Activated CD4-positive, CD25-positive, alpha-beta regulatory T cell treated with anti-CD3 and anti-CD28 coated beads, Interleukin-2, amount 50 U/mL, for 72 hours (primary cell): ENCODE data around the gene HAUS3.
"Not testable (repeated sequence)": the region's sequence is repeated elsewhere in the genome, so short reads cannot be mapped to it uniquely, and the experiment has no call there.

Source experiments
- DNase-seq: peaks from one replicate; pipeline ENCODE4 v3.0.0; 2021

The HAUS3 gene

DNA sequence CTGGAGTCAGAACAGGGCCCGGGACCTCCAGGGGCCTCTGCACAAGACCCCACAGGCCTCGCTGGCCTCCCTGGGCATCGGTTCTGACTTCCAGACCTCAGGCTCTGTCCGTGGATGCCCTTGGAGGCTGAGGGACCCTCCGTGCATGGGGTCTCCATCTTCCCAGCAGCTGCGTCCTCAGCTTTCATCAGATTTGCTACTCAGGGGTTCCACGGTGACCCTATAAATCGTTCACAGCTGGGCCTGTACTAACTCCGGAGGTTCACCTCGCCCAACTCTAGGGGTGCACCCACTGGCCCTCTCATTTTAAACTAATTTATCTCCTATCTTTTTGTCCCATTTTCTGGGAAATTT is 33.1 kb upstream of the HAUS3 start:
- DNase-seq = not testable (repeated sequence)

DNA sequence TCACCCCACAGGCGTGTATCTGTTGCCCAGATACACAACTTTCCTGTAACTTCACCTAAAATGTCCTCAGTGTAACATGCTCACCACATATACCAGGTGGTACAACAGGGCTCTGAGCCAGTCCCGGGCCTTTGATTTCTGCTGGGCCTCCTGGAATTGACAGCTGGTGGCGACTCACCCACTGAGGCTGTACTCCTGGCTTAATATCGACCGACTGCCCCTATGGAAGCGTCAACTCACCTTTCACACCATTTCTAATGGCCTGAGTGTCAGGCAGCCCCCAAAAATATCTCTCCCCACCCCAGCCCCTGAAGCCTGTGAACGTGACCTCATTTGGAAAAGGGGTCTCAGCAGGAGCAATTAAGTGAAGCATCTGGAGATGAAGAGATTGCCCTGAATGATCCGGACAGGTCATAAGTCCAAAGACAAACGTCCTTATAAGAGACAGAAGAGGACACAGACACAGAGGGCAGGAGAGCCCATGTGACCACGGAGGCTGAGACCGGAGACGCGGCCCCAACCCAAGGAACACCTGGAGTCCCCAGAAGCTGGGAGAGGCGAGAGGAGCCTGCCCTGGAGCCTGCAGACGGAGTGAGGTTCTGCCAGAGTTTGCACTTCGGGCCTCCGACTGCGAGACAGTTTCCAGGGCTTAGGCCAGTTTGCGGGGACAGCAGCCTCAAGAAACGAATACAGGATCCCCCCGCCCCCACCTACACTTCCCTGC is 32.6 kb upstream of the HAUS3 start:
- no peak for DNase-seq

GRCh38 chr4:2273657-2274319 is 31.9 kb upstream of the HAUS3 start:
- DNase-seq = no peak

- DNase-seq = no peak
Observed at GRCh38 chr4:2273221-2273620, 31.3 kb upstream of the HAUS3 start.

DNA sequence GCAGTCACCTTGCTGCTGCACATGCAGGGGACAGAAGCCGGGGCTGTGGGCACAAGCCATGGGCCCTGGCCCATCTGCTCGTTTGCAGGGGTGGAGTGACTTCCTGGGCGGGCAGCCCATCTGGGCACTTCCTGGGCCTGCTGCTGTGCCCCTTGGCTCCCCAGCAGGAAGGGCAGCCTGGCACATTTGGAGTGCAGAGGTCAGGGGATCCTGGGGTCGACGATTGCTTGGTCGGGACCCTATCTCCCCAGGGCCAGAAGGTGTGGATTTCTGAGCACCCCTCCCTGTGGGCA is 30.9 kb upstream of the HAUS3 start:
- DNase-seq = no peak

GRCh38 chr4:2272026-2272827 is 30.3 kb upstream of the HAUS3 start:
- no peak for DNase-seq

- no peak for DNase-seq
Observed at GRCh38 chr4:2271279-2272025, 29.5 kb upstream of the HAUS3 start.

DNA sequence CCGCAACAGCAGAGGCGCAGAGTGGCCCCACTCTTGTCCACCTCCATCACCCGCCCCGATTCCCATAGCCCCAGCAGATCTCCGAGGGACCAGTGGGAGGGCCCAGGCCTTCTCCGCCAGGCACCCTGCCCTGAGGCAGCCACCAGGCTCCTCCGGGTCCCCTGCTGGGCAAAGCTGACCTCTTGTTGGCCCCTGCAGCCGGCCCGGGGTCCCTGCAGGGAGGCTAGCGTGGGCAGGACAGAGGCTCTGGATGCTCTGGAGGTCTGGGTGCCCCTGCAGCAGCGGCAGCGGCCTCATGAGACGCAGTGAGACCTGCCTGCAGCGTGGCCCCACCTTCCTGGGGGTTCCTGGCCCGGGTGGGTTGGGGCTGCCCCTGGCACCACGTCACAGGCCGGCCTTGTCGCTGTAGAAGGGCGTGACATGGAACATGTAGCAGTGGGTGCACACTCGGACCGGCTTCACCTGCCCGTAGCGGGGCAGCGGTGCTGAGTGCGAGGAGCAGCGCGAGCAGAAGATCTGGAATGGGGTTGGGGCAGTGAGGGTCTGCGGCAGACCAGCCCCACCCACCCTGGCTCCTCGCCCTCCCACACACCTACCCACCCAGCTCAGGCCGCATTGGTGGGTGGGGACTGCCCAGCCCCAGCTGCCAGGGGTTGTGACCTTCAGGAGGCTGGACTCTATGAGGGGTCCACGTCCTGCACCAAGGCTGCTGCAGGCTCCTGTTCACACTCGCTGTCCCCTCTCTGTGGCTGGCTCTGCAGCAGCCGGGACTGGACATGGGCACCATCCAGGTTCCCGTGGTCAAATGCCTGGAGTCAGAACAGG is 28.6 kb upstream of the HAUS3 start:
- DNase-seq = no peak

GRCh38 chr4:2269618-2270163 is 27.8 kb upstream of the HAUS3 start:
- DNase-seq = no peak

GRCh38 chr4:2269206-2269531 is 27.2 kb upstream of the HAUS3 start:
- DNase-seq = no peak

DNA sequence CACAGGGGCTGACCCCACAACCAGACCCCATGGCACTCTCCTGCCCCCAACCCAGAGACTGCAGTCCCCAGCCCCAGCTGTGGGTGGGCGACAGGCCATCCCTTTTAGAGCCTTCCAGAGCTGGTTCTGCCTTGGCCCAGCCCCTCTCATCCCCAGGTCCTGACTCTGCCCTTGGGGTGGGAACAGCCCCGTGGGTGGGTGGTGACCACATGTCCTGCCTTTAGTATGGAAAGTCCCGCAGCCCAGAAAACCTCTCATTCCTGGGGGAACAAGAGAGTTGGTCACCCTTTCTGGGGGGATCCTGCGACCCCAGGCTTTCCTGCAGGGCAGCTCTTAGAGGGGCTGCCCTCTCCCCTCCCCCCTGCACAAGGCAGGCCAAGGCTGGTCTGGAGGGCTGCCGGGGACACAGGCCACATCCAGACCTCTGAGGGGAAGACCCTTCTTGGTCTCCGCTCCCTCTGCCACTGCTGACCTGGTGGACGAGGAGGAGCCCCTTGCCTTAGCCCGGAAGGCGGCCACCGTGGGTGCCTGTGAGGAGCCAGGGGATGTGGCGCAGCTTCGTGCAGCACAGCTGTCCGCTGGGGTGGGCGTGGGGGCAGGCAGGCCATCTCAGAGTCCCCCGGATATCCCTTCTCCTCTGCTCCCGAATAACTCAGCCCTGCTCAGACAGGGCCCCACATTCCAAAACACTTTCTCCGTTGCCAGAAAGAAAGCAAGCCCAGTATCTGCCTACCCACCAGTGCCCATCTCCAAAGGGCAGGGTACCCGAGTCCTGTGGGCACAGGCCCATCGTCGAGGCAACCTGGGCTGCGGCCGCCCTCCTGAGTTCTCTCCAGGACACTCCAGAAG is 26.7 kb upstream of the HAUS3 start:
- no peak for DNase-seq

DNA sequence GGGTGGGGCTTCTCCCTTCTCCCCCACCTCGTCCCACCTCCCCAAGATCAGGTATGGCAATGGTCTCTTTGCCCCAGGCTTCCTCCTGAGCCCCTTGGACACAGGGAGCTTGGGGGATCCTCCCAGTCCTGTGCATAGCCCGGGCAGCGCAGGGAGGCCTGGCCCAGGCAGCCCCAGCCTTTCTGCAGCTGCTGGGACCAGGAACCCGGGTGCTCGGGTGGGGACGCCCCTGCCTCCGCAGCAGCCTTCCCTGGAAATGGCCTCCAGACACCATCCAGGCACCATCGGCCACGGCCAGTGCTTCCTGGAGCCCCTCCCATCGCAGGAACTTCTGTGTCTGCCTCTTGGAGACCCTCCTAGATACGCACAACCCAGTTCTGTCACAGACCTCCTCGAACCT is 25.9 kb upstream of the HAUS3 start:
- no peak for DNase-seq

GRCh38 chr4:2267320-2267811 is 25.4 kb upstream of the HAUS3 start:
- no peak for DNase-seq

DNA sequence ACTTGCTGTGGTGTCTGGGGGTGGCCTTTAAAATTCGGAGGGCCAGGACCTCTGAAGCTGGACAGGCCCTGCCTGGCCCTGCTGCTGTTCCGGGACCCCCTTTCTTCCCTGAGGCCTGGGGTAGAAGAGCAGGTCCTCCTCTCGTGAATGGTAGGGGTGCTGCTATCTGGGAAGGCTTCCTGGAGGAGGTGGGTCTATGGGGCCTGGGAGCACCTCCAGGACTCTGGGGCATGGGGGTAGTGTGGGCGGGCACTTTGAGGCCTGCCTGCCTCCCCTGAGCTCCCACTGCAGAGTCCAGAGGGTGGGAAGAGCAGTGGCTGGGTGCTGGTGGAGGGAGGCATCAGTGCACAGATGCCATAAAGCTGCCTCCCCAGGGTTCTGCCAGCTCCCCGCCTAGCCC is 24.9 kb upstream of the HAUS3 start:
- DNase-seq = no peak

GRCh38 chr4:2266181-2266580 is 24.3 kb upstream of the HAUS3 start:
- no peak for DNase-seq

GRCh38 chr4:2265113-2266110 is 23.5 kb upstream of the HAUS3 start:
- no peak for DNase-seq

- DNase-seq = no peak
Observed at GRCh38 chr4:2264481-2265041, 22.6 kb upstream of the HAUS3 start.

DNA sequence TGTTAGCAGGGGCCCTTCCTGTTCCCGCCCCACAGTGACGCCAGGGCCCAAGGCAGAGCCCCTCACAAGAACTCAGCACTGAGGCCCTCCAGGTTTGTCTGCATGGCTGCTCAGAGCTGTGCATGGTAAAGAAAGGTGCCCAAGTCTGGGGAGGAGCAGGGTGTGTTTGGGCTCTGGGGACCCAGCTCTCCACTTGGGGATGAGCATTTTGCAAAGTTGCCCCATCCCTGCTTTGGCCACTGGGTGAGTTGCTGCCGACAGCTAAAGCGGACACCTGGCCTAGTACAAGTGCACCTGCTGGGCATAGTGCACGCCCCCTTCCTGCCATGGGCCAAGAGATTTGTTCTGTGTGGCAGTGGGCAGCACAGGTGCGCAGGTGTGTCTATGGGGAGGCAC is 22.0 kb upstream of the HAUS3 start:
- no peak for DNase-seq

DNA sequence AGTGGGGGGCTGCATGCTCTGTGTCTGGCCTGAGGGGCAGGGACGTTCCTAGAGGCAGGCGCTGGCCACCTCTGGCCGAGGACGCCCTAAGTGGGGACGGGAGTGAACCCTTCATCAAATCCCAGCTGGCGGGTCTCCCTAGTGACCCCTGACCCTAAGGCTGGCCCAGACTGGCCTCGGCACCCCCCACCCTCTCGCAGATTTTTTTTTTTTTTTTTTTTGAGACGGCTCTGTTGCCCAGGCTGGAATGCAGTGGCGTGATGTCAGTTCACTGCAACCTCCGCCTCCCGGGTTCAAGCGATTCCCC is 21.0 kb upstream of the HAUS3 start:
- no peak for DNase-seq
